ENCODE results near the gene FBXO31.

The FBXO31 gene

GRCh38 chr16:87323727-87324410, 59.7 kb downstream of the FBXO31 start:
- DNase-seq, result no peak

- DNase-seq, result no peak
These were observed 60.5 kb downstream of the FBXO31 start for GRCh38 chr16:87322833-87323726.

- no peak for DNase-seq
These were observed 61.2 kb downstream of the FBXO31 start for GRCh38 chr16:87322360-87322759.

- no peak for DNase-seq
These were observed 62.1 kb downstream of the FBXO31 start for GRCh38 chr16:87321336-87322107.

- no peak for DNase-seq
These were observed 62.9 kb downstream of the FBXO31 start for GRCh38 chr16:87320510-87321227.

GRCh38 chr16:87319997-87320491, 63.5 kb downstream of the FBXO31 start:
- no peak for DNase-seq

- no peak for DNase-seq
These were observed 64.6 kb downstream of the FBXO31 start for GRCh38 chr16:87319011-87319410.

GRCh38 chr16:87317750-87318644, 65.6 kb downstream of the FBXO31 start:
- DNase-seq, result peak in 1 of 3 experiments; percentile 11

GRCh38 chr16:87316923-87317749, 66.4 kb downstream of the FBXO31 start, which contains the start of gene C16orf95:
Gene C16orf95, minus strand, starts transcription at chr16:87317392. Its CDS starts 150 bp downstream, at chr16:87317242.
- peak; percentile 92 to 96 (median 95) for DNase-seq

- DNase-seq, result no peak
These were observed 67.1 kb downstream of the FBXO31 start for GRCh38 chr16:87316450-87316922.

- no peak for DNase-seq
These were observed 68.6 kb downstream of the FBXO31 start for GRCh38 chr16:87314990-87315420.

GRCh38 chr16:87312008-87312407, 71.6 kb downstream of the FBXO31 start:
- no peak for DNase-seq

GRCh38 chr16:87311387-87311786, 72.2 kb downstream of the FBXO31 start:
- DNase-seq, result no peak

GRCh38 chr16:87310610-87311009, 73.0 kb downstream of the FBXO31 start:
- DNase-seq, result no peak

GRCh38 chr16:87309620-87310525, 73.7 kb downstream of the FBXO31 start:
- DNase-seq, result no peak

- DNase-seq, result no peak
These were observed 74.8 kb downstream of the FBXO31 start for GRCh38 chr16:87308826-87309225.

- DNase-seq, result no peak
These were observed 77.1 kb downstream of the FBXO31 start for GRCh38 chr16:87306516-87306915.

GRCh38 chr16:87305505-87306391, 77.8 kb downstream of the FBXO31 start:
- no peak for DNase-seq
